T47D (cell line): Measurements from ENCODE around the gene PHLDA3.
"Not testable (repeated sequence)": the region's sequence is repeated elsewhere in the genome, so short reads cannot be mapped to it uniquely, and the experiment has no call there.

ENCODE experiments used
- DNase-seq, 2 experiments: peaks; one replicate each; pipeline versions ENCODE4 v3.0.0 to v3.0.0-alpha.2; 2011 to 2012; ENCODE audit warnings: low read depth in 1 of 2, low spot score in 1 of 2
- JUND ChIP-seq: IDR thresholded peaks from 2 replicates; pipeline ENCODE4 v1.6.1; 2012; ENCODE audit warnings: low read depth
- in situ Hi-C: cut with HindIII; loops from 2 replicates; pipeline ENCODE4 v1.10.0; 2016; ENCODE audit warnings: low sequenced_read_pairs, low pct_unique_long_range_greater_than_20kb

Gene PHLDA3

GRCh38 chr1:201500670-201501120, 31.7 kb upstream of the PHLDA3 start:
- DNase-seq, result peak in 1 of 2 experiments; percentile 72
- TF ChIP-seq JUND, result no peak
- in situ Hi-C loops, result no loop called here

DNA sequence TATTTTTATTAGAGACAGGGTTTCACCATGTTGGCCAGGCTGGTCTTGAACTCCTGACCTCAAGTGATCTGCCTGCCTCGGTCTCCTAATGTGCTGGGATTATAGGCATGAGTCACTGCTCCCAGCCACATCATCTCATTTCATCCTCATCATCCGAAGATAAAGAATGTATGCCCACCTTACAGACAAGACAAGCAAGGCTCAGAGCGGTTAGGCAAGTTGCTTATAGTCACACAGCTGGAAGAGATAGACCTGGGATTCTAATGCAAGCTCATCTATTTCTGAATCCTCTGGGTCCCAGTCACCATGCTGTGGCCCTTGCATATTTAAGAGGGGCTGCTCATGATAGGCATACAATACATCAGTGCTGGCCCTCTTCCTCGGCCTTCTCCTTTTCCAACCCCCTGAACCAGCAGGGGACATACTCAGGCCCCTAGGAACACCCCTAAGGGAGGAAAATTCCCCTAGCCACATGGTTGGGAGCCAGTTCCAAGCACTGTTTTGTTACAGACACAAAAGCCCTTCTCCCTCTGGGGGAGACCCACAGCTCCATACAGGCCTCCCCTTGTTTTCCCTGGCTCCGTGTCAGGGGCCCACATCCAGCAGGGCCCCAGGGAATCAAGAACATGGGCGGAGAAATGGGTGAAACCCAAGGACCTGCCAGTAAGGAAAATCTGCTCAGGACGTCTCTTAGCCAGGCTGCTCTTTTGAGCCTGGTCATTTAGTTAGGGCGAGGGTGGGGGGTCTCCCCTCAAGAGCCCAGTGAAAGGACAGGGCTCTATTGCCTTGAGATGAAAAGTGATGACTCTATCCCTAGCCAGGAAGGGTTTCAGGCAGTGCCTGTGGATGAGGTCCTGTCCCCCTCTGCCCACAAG, 31.0 kb upstream of the PHLDA3 start:
- TF ChIP-seq JUND, result no peak
- DNase-seq, result no peak
- in situ Hi-C loops, result no loop called here

- in situ Hi-C loops, result no loop called here
- no peak for DNase-seq
- TF ChIP-seq JUND, result no peak
Measured at GRCh38 chr1:201499191-201499590, 30.2 kb upstream of the PHLDA3 start.

DNA sequence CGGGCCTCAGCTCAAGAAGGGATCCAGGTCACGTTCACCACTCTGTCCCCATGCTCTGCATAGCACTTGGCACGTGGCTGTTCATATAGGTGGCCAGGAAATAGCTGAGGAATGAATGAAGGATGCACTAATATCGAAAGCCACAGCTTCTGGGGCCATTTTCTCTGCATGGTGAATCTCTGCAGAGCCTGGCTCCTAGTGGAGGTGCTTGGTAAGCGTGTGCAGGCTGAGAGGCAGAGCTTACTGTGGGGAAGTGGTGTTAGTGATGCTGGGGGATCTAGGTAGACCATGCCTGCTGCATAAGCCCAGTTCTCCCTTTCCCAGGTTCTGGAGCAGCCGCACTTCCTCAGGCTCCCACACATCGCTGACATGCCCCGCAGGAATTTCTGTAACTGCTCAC, 29.6 kb upstream of the PHLDA3 start:
- in situ Hi-C loops, result no loop called here
- no peak for TF ChIP-seq JUND
- DNase-seq, result no peak

DNA sequence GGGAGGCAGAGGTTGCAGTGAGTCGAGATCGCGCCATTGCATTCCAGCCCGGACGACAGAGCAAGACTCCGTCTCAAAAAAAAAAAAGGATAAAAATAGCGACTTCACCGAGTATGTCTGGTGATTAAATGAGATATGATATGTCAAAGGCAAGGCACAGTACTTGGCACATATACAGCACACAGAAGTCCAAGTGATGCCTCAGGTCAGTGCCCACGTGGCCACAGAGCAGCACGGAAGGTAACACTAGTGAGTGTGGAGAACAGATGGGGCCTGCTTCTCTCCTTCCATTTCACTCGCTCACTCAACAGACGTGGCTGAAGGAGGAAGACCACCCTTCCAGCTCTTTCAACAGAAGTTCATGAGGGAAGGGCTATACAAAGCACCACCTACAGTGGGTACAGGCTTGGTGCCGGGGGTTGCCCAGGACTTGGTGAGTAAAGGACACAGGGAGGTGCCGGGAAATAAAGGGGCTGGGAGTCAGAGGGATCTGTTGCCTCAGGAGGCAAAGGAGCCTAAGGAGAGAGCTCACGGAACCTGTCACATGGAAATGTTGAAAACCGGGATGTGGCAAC, 29.0 kb upstream of the PHLDA3 start:
- no peak for TF ChIP-seq JUND
- in situ Hi-C loops, result no loop called here
- no peak for DNase-seq

- in situ Hi-C loops, result no loop called here
- DNase-seq, result no peak
Measured at GRCh38 chr1:201496296-201496690, 27.3 kb upstream of the PHLDA3 start.

GRCh38 chr1:201495551-201496295, 26.7 kb upstream of the PHLDA3 start:
- no peak for TF ChIP-seq JUND

More at GRCh38 chr1:201496296-201496690, 27.3 kb upstream of the PHLDA3 start:
- TF ChIP-seq JUND, result no peak

GRCh38 chr1:201493757-201494617, 25.0 kb upstream of the PHLDA3 start:
- no peak for DNase-seq
- no peak for TF ChIP-seq JUND
- in situ Hi-C loops, result no loop called here

More at GRCh38 chr1:201495551-201496295, 26.7 kb upstream of the PHLDA3 start:
- in situ Hi-C loops, result no loop called here
- DNase-seq, result peak in 1 of 2 experiments; percentile 81

GRCh38 chr1:201493026-201493656, 24.2 kb upstream of the PHLDA3 start:
- DNase-seq, in situ Hi-C loops: not testable (repeated sequence)

DNA sequence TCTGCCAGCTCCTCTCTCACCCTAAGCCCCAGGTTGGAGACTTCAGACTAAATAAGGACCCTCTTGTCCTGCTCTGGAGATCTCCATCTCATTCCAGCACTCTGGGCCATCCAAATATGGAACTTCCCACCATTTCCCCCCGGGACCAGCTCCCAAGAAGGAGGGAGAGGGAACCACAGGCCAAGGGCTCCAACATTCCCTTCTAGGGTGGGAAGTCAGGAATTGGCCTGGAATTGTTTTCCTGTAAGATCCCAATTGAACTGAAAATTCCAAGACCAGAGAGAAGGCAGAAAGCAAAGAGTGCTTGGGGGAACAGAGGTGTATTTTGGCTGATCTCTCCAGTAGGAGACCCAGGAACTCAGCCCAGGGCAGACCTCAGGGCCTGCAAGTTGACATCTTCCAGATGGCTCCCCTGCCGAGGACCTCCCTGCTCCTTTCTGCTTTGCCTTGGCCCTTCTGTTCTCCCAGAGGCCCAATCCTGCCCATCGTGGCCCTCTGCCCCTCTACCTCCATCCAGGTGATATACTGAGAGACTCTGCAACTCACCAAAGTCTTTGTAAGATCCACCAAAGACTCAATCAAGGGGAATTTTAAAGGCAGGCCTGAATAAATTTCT, 23.0 kb upstream of the PHLDA3 start:
- in situ Hi-C loops, result no loop called here
- no peak for TF ChIP-seq JUND
- no peak for DNase-seq

DNA sequence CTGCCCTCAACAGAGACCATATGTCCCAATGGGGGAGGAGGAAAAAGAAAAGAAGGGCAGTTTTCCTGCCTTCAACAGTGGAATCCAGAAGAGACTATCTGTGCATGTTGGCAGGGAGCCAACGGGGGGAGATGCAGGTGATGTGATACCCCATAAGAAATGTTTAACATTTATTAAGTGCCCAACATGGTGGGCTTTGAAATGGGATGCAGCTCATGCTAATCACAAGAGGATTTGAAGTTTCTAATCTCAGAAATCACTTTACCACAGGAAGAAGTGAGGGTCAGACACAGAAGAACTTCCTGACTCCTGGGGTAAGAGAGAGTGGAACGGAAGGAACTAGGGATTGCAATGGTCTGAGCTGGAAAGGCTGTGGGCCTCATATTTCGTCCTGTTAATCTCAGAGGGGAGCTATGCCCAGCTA, 21.7 kb upstream of the PHLDA3 start:
- in situ Hi-C loops, result no loop called here
- no peak for TF ChIP-seq JUND
- no peak for DNase-seq
